ENCODE data around the gene RBM48.
A peak's percentile ranks its signal among the peaks of the same experiment; 100 is the strongest.

The RBM48 gene

DNA sequence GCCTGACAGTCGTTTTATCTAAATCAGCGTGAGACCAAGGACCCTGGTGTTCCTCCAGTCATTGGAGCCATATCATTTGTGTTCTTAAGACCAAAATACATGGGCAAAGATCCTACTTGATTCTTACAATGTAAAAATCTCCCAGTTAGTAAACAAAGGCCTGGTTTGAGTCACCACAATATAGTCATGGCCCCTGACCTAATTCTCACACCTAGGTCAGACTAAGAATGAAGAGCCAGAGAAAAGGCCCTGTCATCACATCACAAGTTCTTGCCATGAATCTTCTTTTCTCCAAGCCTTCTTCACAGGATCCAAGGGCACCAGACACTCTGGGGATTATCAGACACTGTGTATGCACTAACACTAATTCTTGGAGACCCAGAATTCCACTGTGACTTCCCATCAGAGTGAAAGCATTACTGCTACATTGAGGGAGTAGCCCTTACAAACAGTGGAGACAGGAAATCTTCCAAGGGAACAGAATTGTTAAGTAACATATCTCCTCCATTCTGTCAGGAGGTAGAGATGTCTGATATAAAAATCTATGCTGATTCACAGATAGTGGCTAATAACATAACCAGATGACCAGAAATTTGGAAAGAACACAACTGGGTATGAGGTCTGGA, 43.2 kb upstream of the RBM48 start:
- no peak overlapping the region for H3K18ac ChIP-seq (ENCODE audit: low read length)
- no peak overlapping the region for H3K4me2 ChIP-seq (ENCODE audit: insufficient read depth, low read length, poor library complexity, severe bottlenecking)
- no peak overlapping the region for H3K14ac ChIP-seq (ENCODE audit: low read length)
- H2BK12ac ChIP-seq (ENCODE audit: low read length) = no peak overlapping the region
- no peak overlapping the region for H2BK5ac ChIP-seq (ENCODE audit: low read length)
- H3K79me1 ChIP-seq (ENCODE audit: low read depth, low read length) = no peaks in the 10 kb centered on the region
- no peaks in the 10 kb centered on the region for H3K27me3 ChIP-seq (ENCODE audit: control insufficient read depth in 3 of 3, insufficient read depth in 3 of 3, low read depth in 1 of 3, low read length in 3 of 3)
- H3K4ac ChIP-seq (ENCODE audit: low read length) = no peak overlapping the region
- H4K91ac ChIP-seq (ENCODE audit: low read depth, low read length, poor library complexity) = no peak overlapping the region
- H3K9me3 ChIP-seq (replicated peaks in 1 of 2; ENCODE audit: control insufficient read depth in 2 of 2, insufficient read depth in 1 of 2, low read depth in 1 of 2, low read length in 2 of 2) = peaks cover 0 to 2% of the 10 kb centered on the region in 2 donors
- H3K23ac ChIP-seq (ENCODE audit: low read depth, low read length, poor library complexity) = no peak overlapping the region
- no peak overlapping the region for H2BK15ac ChIP-seq (ENCODE audit: low read length)
- H3K36me3 ChIP-seq (replicated peaks in 1 of 2; ENCODE audit: control insufficient read depth in 2 of 2, insufficient read depth in 2 of 2, low read length in 2 of 2) = peaks cover 10 to 54% of the 10 kb centered on the region in 2 donors
- H4K8ac ChIP-seq (ENCODE audit: low read depth, low read length) = no peak overlapping the region
- no peak overlapping the region for H3K9ac ChIP-seq (ENCODE audit: low read depth, low read length, poor library complexity)
- no CpG with 5 or more reads among the region's 2 CpGs for WGBS, 2 donors (ENCODE audit: extremely low coverage in 2 of 2, insufficient read length in 2 of 2, insufficient replicate concordance in 1 of 2)
- no peaks in the 10 kb centered on the region for H3K4me1 ChIP-seq (ENCODE audit: control insufficient read depth in 2 of 2, insufficient read depth in 1 of 2, low read depth in 1 of 2, low read length in 2 of 2)
- no peak overlapping the region for H3K27ac ChIP-seq (replicated peaks; ENCODE audit: low read length)
- no peak overlapping the region for H2AFZ ChIP-seq (ENCODE audit: low read length)
- no peak overlapping the region for H3K4me3 ChIP-seq (ENCODE audit: low read length in 2 of 2)
- no peak for DNase-seq (ENCODE audit: low spot score)
- no peak overlapping the region for H2AK5ac ChIP-seq (ENCODE audit: low read depth, low read length)
- no peak overlapping the region for H2BK120ac ChIP-seq (ENCODE audit: low read depth, low read length)

DNA sequence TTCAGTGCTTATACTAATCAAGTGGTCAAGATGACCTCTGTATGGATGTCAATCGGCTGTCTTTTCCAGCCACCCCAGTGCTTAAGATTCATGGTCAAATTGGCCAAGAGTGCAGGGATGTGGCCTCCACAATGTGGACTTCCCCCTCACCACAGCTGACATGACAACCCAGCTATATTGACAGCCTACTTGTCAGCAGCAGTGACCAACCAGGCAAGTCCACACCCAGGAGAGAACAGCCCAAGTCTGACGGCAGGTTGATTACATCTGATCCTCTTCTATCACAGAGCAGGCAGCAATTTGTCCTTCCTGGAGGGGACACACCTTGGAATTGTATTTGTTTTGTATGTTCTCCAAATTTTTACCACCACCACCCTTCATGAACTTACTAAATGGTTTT, 42.6 kb upstream of the RBM48 start:
- Histone ChIP-seq H3K27me3 (ENCODE audit: control insufficient read depth in 3 of 3, insufficient read depth in 3 of 3, low read depth in 1 of 3, low read length in 3 of 3) (no peaks in the 10 kb centered on the region), H3K4me1 (ENCODE audit: control insufficient read depth in 2 of 2, insufficient read depth in 1 of 2, low read depth in 1 of 2, low read length in 2 of 2) (no peaks in the 10 kb centered on the region), H3K4me3 (ENCODE audit: low read length in 2 of 2) (no peak overlapping the region), H3K4ac (ENCODE audit: low read length) (no peak overlapping the region), H3K36me3 (replicated peaks in 1 of 2; ENCODE audit: control insufficient read depth in 2 of 2, insufficient read depth in 2 of 2, low read length in 2 of 2) (peaks cover 10 to 60% of the 10 kb centered on the region in 2 donors), H2BK12ac (ENCODE audit: low read length) (no peak overlapping the region), H2AFZ (ENCODE audit: low read length) (no peak overlapping the region), H2BK120ac (ENCODE audit: low read depth, low read length) (no peak overlapping the region), H3K4me2 (ENCODE audit: insufficient read depth, low read length, poor library complexity, severe bottlenecking) (no peak overlapping the region), H3K27ac (replicated peaks; ENCODE audit: low read length) (no peak overlapping the region), H2BK5ac (ENCODE audit: low read length) (no peak overlapping the region), H4K8ac (ENCODE audit: low read depth, low read length) (no peak overlapping the region), H4K91ac (ENCODE audit: low read depth, low read length, poor library complexity) (no peak overlapping the region), H2AK5ac (ENCODE audit: low read depth, low read length) (no peak overlapping the region), H3K9ac (ENCODE audit: low read depth, low read length, poor library complexity) (no peak overlapping the region), H3K79me1 (ENCODE audit: low read depth, low read length) (no peaks in the 10 kb centered on the region), H2BK15ac (ENCODE audit: low read length) (no peak overlapping the region), H3K14ac (ENCODE audit: low read length) (no peak overlapping the region), H3K9me3 (replicated peaks in 1 of 2; ENCODE audit: control insufficient read depth in 2 of 2, insufficient read depth in 1 of 2, low read depth in 1 of 2, low read length in 2 of 2) (peaks cover 0 to 2% of the 10 kb centered on the region in 2 donors), H3K18ac (ENCODE audit: low read length) (no peak overlapping the region), H3K23ac (ENCODE audit: low read depth, low read length, poor library complexity) (peak overlapping the region; percentile 81)
- no CpG with 5 or more reads among the region's 2 CpGs for WGBS, 2 donors (ENCODE audit: extremely low coverage in 2 of 2, insufficient read length in 2 of 2, insufficient replicate concordance in 1 of 2)
- no peak for DNase-seq (ENCODE audit: low spot score)

DNA sequence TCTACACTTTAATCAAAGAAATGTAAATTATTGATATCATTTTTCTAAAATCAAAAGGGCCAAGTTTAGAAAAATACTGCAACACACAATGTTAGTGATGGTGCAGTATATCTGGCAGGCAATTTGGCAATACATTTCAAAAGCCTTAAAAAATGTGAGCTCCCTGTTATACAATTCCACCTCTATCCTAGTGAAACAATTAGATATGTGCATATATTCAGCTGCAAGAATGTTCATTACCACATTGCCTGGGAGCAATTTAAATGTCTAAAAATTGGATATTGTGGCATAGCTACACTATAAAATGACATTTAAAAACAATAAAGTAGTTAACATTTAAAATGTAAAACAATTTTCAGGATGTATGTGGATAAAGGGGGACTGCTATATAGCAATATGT, 40.8 kb upstream of the RBM48 start:
- no peak overlapping the region for H2BK12ac ChIP-seq (ENCODE audit: low read length)
- no peak overlapping the region for H3K9ac ChIP-seq (ENCODE audit: low read depth, low read length, poor library complexity)
- H2BK15ac ChIP-seq (ENCODE audit: low read length) = no peak overlapping the region
- H3K4me3 ChIP-seq (ENCODE audit: low read length in 2 of 2) = no peak overlapping the region
- no peak overlapping the region for H3K4ac ChIP-seq (ENCODE audit: low read length)
- no peak overlapping the region for H3K14ac ChIP-seq (ENCODE audit: low read length)
- no peaks in the 10 kb centered on the region for H3K27me3 ChIP-seq (ENCODE audit: control insufficient read depth in 3 of 3, insufficient read depth in 3 of 3, low read depth in 1 of 3, low read length in 3 of 3)
- H2BK120ac ChIP-seq (ENCODE audit: low read depth, low read length) = no peak overlapping the region
- peaks cover 12 to 78% of the 10 kb centered on the region in 2 donors for H3K36me3 ChIP-seq (replicated peaks in 1 of 2; ENCODE audit: control insufficient read depth in 2 of 2, insufficient read depth in 2 of 2, low read length in 2 of 2)
- H2AK5ac ChIP-seq (ENCODE audit: low read depth, low read length) = no peak overlapping the region
- H3K79me1 ChIP-seq (ENCODE audit: low read depth, low read length) = no peaks in the 10 kb centered on the region
- no peak overlapping the region for H3K23ac ChIP-seq (ENCODE audit: low read depth, low read length, poor library complexity)
- H4K91ac ChIP-seq (ENCODE audit: low read depth, low read length, poor library complexity) = no peak overlapping the region
- no peak overlapping the region for H3K27ac ChIP-seq (replicated peaks; ENCODE audit: low read length)
- no peaks in the 10 kb centered on the region for H3K4me1 ChIP-seq (ENCODE audit: control insufficient read depth in 2 of 2, insufficient read depth in 1 of 2, low read depth in 1 of 2, low read length in 2 of 2)
- no peak overlapping the region for H2AFZ ChIP-seq (ENCODE audit: low read length)
- peaks cover 0 to 2% of the 10 kb centered on the region in 2 donors for H3K9me3 ChIP-seq (replicated peaks in 1 of 2; ENCODE audit: control insufficient read depth in 2 of 2, insufficient read depth in 1 of 2, low read depth in 1 of 2, low read length in 2 of 2)
- no peak overlapping the region for H3K4me2 ChIP-seq (ENCODE audit: insufficient read depth, low read length, poor library complexity, severe bottlenecking)
- no peak overlapping the region for H2BK5ac ChIP-seq (ENCODE audit: low read length)
- H3K18ac ChIP-seq (ENCODE audit: low read length) = no peak overlapping the region
- no peak for DNase-seq (ENCODE audit: low spot score)
- H4K8ac ChIP-seq (ENCODE audit: low read depth, low read length) = no peak overlapping the region

DNA sequence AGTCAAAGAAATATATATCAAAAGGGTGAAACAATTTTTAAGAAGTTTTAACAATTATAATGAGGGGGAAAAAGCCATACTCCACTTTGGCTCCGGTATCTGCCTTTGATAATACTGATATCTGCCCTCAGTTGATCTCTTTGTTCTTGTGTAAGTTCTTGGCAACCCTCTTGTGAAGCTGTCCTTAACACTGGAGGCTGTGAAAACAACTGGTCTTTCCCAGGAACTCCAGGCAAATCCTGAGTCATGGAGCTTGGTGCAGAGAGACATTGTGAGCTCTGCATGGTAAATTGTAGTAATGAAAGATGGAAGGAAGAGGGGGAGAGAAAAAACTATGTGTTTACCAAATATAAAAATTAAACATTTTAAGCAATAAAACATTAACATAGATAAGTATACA, 39.0 kb upstream of the RBM48 start:
- Histone ChIP-seq H3K18ac (ENCODE audit: low read length) (no peak overlapping the region), H3K4me2 (ENCODE audit: insufficient read depth, low read length, poor library complexity, severe bottlenecking) (no peak overlapping the region), H2AK5ac (ENCODE audit: low read depth, low read length) (no peak overlapping the region), H3K79me1 (ENCODE audit: low read depth, low read length) (no peaks in the 10 kb centered on the region), H3K9ac (ENCODE audit: low read depth, low read length, poor library complexity) (no peak overlapping the region), H3K4me3 (ENCODE audit: low read length in 2 of 2) (no peak overlapping the region), H2BK12ac (ENCODE audit: low read length) (no peak overlapping the region), H3K27ac (replicated peaks; ENCODE audit: low read length) (no peak overlapping the region), H3K14ac (ENCODE audit: low read length) (no peak overlapping the region), H2BK120ac (ENCODE audit: low read depth, low read length) (no peak overlapping the region), H4K8ac (ENCODE audit: low read depth, low read length) (no peak overlapping the region), H3K27me3 (ENCODE audit: control insufficient read depth in 3 of 3, insufficient read depth in 3 of 3, low read depth in 1 of 3, low read length in 3 of 3) (no peaks in the 10 kb centered on the region), H4K91ac (ENCODE audit: low read depth, low read length, poor library complexity) (no peak overlapping the region), H2BK15ac (ENCODE audit: low read length) (no peak overlapping the region), H3K36me3 (replicated peaks in 1 of 2; ENCODE audit: control insufficient read depth in 2 of 2, insufficient read depth in 2 of 2, low read length in 2 of 2) (peaks cover 16 to 96% of the 10 kb centered on the region in 2 donors), H3K4me1 (ENCODE audit: control insufficient read depth in 2 of 2, insufficient read depth in 1 of 2, low read depth in 1 of 2, low read length in 2 of 2) (no peaks in the 10 kb centered on the region), H3K23ac (ENCODE audit: low read depth, low read length, poor library complexity) (no peak overlapping the region), H2BK5ac (ENCODE audit: low read length) (no peak overlapping the region), H2AFZ (ENCODE audit: low read length) (no peak overlapping the region), H3K9me3 (replicated peaks in 1 of 2; ENCODE audit: control insufficient read depth in 2 of 2, insufficient read depth in 1 of 2, low read depth in 1 of 2, low read length in 2 of 2) (peaks cover 0 to 2% of the 10 kb centered on the region in 2 donors), H3K4ac (ENCODE audit: low read length) (no peak overlapping the region)
- no peak for DNase-seq (ENCODE audit: low spot score)
- WGBS, 2 donors (ENCODE audit: extremely low coverage in 2 of 2, insufficient read length in 2 of 2, insufficient replicate concordance in 1 of 2) = no CpG with 5 or more reads among the region's 1 CpG
